GM10266 (cell line): ENCODE measurements around the gene C4orf54.

ENCODE experiments used
- DNase-seq: peaks from one replicate; pipeline ENCODE4 v3.0.0; 2012; ENCODE audit errors: extremely low spot score
- CTCF ChIP-seq: IDR thresholded peaks from 2 replicates; pipeline ENCODE4 v1.5.1; 2012; ENCODE audit warnings: mild to moderate bottlenecking, low read depth; ENCODE audit not compliant: control insufficient read depth, insufficient read depth; ENCODE audit errors: missing control alignments

Gene C4orf54

DNA sequence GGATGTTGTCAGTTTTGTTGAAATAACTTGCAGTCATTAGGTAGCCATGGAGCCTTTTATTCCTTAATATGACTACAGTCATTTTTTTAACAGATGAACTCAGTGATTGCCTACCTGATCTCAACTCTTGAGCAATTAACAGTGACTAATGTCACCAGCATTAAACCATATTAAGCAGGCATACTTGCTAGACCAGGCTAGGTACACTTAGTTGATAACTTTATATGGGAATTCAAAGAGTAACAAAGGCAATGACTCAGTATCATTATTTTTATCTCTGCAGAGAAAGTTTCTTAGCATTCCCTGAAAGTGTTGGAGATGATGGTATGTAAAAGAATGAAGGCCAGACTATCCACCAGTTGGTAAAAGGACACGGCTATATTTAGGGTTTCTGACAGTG is at the start of gene C4orf54:
Gene C4orf54 (minus strand): TSS at position 31 of the 400 bp plus-strand sequence. CDS start 3,180 bp downstream, outside the sequence.
- no peak for DNase-seq
- no peak for TF ChIP-seq CTCF

GRCh38 chr4:99705891-99706290 is 48.3 kb upstream of the C4orf54 start:
- no peak for DNase-seq
- no peak for TF ChIP-seq CTCF

DNA sequence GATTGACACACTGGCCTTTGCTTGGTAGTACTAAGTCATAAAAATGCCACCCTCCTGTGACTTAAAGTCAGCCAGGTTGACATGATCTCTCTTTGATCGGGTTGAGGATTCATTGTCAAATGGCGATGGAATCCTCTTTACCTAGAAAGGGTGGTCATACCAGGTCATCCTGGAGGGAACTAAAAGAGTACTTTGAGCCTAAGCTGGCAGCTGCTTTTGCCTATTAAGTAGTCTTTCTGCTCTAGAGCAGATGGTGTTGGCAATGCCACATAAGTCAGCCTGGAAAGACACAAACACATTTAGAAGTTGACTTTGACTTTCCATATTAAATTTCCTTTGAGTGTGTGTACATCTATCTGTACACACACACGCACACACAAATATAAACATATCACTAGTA is 39.2 kb upstream of the C4orf54 start:
- TF ChIP-seq CTCF: no peak

DNA sequence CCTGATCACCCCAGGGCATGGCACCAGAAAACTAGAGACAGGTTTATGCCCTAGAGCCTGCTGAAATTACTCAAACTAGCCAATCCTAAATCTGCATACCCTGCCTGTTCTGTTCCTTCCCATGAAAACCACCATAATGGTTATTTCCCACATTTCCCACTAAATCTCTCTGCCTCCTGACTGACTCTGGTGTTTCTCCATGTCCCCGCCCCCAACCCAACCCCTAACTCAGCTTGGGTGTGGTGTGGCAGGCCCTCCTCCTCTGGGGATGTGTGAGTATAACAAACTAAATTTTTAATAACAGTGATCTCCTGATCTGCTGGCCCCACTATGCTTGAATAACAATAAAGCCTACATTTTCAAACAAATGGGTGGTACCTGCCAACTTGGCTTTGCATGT is 35.5 kb upstream of the C4orf54 start:
- TF ChIP-seq CTCF: no peak

More for the DNA sequence above, 39.2 kb upstream of the C4orf54 start:
- no peak for DNase-seq

DNA sequence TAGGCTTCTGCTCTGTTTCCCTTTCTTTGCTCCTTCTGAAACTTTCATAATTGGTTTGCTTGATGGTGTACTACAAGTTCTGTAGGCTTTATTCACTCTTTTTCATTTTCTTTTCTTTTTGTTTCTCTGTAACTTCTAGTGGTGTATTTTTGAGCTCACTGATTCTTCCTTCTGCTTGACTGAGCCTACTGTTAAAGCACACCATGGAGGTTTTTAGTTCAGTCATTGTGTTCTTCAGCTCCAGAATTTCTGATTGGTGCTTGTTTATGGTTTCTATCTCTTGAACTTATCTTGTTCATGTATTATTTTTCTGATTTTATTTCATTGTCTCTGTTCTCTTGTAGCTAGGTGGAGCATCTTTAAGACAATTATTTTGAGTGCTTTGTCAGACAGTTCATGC is 33.4 kb upstream of the C4orf54 start:
- DNase-seq: no peak
- TF ChIP-seq CTCF: no peak

More for the DNA sequence above, 35.5 kb upstream of the C4orf54 start:
- DNase-seq: no peak

GRCh38 chr4:99690472-99690871 is 32.8 kb upstream of the C4orf54 start:
- no peak for DNase-seq
- no peak for TF ChIP-seq CTCF

DNA sequence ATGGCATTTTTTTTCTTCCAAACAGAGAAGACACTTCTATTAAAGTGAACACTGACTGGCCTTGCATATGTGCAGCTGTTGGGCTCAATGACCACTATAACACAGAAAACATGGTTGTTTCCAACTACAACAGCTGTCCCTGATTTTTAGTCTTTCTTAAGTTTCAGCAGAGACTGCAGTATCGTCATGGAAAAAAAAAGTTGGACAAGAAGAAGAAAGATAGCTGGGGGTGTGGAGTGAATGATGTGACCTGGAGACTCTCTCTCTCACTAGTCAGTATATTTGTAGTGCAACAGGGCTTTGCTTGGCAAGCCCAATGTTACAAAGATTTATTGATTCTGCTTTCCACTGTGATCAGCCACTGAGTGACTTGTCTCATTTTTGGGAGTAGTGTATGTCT is 29.5 kb upstream of the C4orf54 start:
- no peak for TF ChIP-seq CTCF
- no peak for DNase-seq
